ENCODE results near the gene GTF3C5. TPM values are rescaled to one million over a fixed set of nuclear protein-coding genes. Genes with fewer than 3 reads are reported as not detected.

Gene GTF3C5
- total and polyA plus RNA-seq, 9 of the 15 experiments (the other 6 are each of a cell fraction or from before 2014, with no cell fraction given): 3.8 to 118 (median 83.7) TPM

DNA sequence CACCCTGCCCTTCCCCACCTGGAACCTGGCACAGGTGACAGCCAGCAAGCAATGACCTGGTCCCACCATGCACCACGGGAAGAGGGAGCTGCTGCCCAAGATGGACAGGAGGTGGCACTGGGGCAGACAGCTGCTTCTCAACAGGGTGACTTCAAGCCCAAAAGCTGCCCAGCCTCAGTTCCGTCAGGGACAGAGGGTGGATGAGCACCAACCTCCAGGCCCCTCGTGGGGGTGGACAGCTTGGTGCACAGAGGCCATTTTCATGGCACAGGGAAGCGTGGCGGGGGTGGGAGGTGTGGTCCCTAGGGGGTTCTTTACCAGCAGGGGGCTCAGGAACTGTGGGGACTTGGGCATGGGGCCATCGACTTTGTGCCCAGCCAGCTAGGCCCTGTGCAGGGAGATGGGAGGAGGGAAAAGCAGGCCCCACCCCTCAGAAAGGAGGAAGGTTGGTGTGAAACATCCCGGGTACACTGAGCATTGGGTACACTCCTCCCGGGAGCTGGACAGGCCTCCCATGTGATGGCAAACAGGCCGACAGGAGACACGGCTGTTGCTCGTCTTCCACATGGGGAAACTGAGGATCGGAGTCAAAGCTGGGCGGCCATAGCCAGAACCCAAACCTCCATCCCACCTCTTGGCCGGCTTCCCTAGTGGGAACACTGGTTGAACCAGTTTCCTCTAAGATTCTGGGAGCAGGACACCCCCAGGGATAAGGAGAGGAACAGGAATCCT is 32.9 kb downstream of the GTF3C5 start:
- 60% methylated on average over 13 of the region's 14 CpGs for WGBS (ENCODE audit: insufficient coverage, low coverage, missing lambda C conversion rate)
- CTCF ChIA-PET (ENCODE audit: low intra/inter-chr PET ratio): no interaction called here
- POLR2A ChIA-PET: interaction anchor here (0.6 to 1.2 kb wide), 3 partner anchors 10 to 67 kb away, joined by 3 to 5 read pairs (median 4); partner anchors contain the start of gene GTF3C5

More for the DNA sequence above, 32.9 kb downstream of the GTF3C5 start:
- H4K20me1 ChIP-seq (replicated peaks; ENCODE audit: control insufficient read depth, insufficient read depth, low read length): no peaks in the 10 kb centered on the region; the same call in 1 of the 2 replicates
- no peaks in the 10 kb centered on the region for H3K9me1 ChIP-seq (ENCODE audit: control insufficient read depth, insufficient read depth, low read length)
- in situ Hi-C loops (cut with MboI) (no loop called here), intact Hi-C loops (cut with micrococcal nuclease) (no loop called here)
- TF ChIP-seq, protein P1, sequence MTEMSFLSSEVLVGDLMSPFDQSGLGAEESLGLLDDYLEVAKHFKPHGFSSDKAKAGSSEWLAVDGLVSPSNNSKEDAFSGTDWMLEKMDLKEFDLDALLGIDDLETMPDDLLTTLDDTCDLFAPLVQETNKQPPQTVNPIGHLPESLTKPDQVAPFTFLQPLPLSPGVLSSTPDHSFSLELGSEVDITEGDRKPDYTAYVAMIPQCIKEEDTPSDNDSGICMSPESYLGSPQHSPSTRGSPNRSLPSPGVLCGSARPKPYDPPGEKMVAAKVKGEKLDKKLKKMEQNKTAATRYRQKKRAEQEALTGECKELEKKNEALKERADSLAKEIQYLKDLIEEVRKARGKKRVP (CRISPR knock-in tag; IDR thresholded peaks at IDR 0.05): no peak
- no peak for TF ChIP-seq POLR2A (conservative IDR thresholded peaks at IDR 0.05)
- TF ChIP-seq, protein P2, sequence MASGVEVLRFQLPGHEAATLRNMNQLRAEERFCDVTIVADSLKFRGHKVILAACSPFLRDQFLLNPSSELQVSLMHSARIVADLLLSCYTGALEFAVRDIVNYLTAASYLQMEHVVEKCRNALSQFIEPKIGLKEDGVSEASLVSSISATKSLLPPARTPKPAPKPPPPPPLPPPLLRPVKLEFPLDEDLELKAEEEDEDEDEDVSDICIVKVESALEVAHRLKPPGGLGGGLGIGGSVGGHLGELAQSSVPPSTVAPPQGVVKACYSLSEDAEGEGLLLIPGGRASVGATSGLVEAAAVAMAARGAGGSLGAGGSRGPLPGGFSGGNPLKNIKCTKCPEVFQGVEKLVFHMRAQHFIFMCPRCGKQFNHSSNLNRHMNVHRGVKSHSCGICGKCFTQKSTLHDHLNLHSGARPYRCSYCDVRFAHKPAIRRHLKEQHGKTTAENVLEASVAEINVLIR (CRISPR knock-in tag; IDR thresholded peaks at IDR 0.05): no peak
- no peak for TF ChIP-seq ZNF274 (IDR thresholded peaks at IDR 0.05; ENCODE audit: borderline replicate concordance, low read depth, low read length)
- TF ChIP-seq MIER1 (IDR thresholded peaks at IDR 0.05; ENCODE audit: low read depth): no peak
- TF ChIP-seq STAT5A (IDR thresholded peaks at IDR 0.05; ENCODE audit: borderline replicate concordance, low read length): no peak
- TF ChIP-seq, protein P3, sequence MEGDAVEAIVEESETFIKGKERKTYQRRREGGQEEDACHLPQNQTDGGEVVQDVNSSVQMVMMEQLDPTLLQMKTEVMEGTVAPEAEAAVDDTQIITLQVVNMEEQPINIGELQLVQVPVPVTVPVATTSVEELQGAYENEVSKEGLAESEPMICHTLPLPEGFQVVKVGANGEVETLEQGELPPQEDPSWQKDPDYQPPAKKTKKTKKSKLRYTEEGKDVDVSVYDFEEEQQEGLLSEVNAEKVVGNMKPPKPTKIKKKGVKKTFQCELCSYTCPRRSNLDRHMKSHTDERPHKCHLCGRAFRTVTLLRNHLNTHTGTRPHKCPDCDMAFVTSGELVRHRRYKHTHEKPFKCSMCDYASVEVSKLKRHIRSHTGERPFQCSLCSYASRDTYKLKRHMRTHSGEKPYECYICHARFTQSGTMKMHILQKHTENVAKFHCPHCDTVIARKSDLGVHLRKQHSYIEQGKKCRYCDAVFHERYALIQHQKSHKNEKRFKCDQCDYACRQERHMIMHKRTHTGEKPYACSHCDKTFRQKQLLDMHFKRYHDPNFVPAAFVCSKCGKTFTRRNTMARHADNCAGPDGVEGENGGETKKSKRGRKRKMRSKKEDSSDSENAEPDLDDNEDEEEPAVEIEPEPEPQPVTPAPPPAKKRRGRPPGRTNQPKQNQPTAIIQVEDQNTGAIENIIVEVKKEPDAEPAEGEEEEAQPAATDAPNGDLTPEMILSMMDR (IDR thresholded peaks at IDR 0.05 in 2 of 3, conservative IDR thresholded peaks at IDR 0.05 in 1 of 3; ENCODE audit: insufficient read depth in 2 of 3, low read depth in 1 of 3, low read length in 3 of 3): no peak
- no peak for TF ChIP-seq ZNF518B (CRISPR knock-in tag; IDR thresholded peaks at IDR 0.05)
- no peaks in the 10 kb centered on the region for H3K36me3 ChIP-seq (ENCODE audit: control insufficient read depth, insufficient read depth, low read length)
- DNase-seq (ENCODE audit: extremely low read depth in 1 of 4, low spot score in 3 of 4) (no peak), ATAC-seq (no peak), FAIRE-seq (no peak)
- no peak overlapping the region for H2AFZ ChIP-seq (ENCODE audit: low read depth, low read length)
- no peak overlapping the region for H3K4me3 ChIP-seq
- no peaks in the 10 kb centered on the region for H3K9me3 ChIP-seq (replicated peaks; ENCODE audit: control insufficient read depth, insufficient read depth, low read depth, low read length)
- BruUV-seq (replicated peaks): no TSS peak
- H3K27ac ChIP-seq (ENCODE audit: extremely low read depth, low read depth, low read length): no peak overlapping the region
- H3K79me2 ChIP-seq (ENCODE audit: control insufficient read depth, insufficient read depth, low read length): no peaks in the 10 kb centered on the region
- H3K4me1 ChIP-seq (replicated peaks in 1 of 2; ENCODE audit: control insufficient read depth in 2 of 2, insufficient read depth in 2 of 2, low read length in 2 of 2): peaks cover 16 to 47% of the 10 kb centered on the region in 2 experiments
- H3K9ac ChIP-seq (ENCODE audit: insufficient read depth in 1 of 2, low read depth in 2 of 2, low read length in 2 of 2): no peak overlapping the region
- no peaks in the 10 kb centered on the region for H3K27me3 ChIP-seq (ENCODE audit: control insufficient read depth in 2 of 2, insufficient read depth in 2 of 2, low read length in 2 of 2)
- H3K4me2 ChIP-seq (ENCODE audit: insufficient read depth, low read length): no peak overlapping the region
